SK-N-SH treated with all-trans-retinoic acid at 6 μM for 48 hours (cell line): ENCODE results near the gene BTBD19.

ENCODE experiments used
- BACH2 ChIP-seq: fragments of 250-450 bp; sonication (Bioruptor Pico); IDR thresholded peaks from 2 replicates; pipeline ENCODE4 v1.9.0; 2021; ENCODE audit warnings: mild to moderate bottlenecking, borderline replicate concordance
- CREB5 ChIP-seq: fragments of 250-450 bp; sonication (Bioruptor Pico); IDR thresholded peaks from 2 replicates; pipeline ENCODE4 v1.5.1; 2020; ENCODE audit warnings: low read depth, mild to moderate bottlenecking, moderate library complexity
- PATZ1 ChIP-seq: fragments of 250-450 bp; sonication (Bioruptor Pico); IDR thresholded peaks from 2 replicates; pipeline ENCODE4 v1.8.0; 2020; ENCODE audit warnings: mild to moderate bottlenecking, moderate library complexity, borderline replicate concordance
- PPARA ChIP-seq: fragments of 250-450 bp; sonication (Bioruptor Pico); IDR thresholded peaks from 2 replicates; pipeline ENCODE4 v1.5.0; 2020; ENCODE audit warnings: mild to moderate bottlenecking, borderline replicate concordance
- RARB ChIP-seq: fragments of 250-450 bp; sonication (Bioruptor Pico); IDR thresholded peaks from 2 replicates; pipeline ENCODE4 v1.8.0; 2021; ENCODE audit warnings: mild to moderate bottlenecking, moderate library complexity
- SNAI2 ChIP-seq: fragments of 250-450 bp; sonication (Bioruptor Pico); IDR thresholded peaks from 2 replicates; pipeline ENCODE4 v1.5.0; 2020; ENCODE audit warnings: mild to moderate bottlenecking, moderate library complexity
- TCF4 ChIP-seq: fragments of 250-450 bp; sonication (Bioruptor Pico); IDR thresholded peaks from 2 replicates; pipeline ENCODE4 v1.8.0; 2021; ENCODE audit warnings: mild to moderate bottlenecking, moderate library complexity, borderline replicate concordance
- ZFP3 ChIP-seq: fragments of 250-450 bp; sonication (Bioruptor Pico); IDR thresholded peaks from 2 replicates; pipeline ENCODE4 v1.5.0; 2020; ENCODE audit warnings: mild to moderate bottlenecking, moderate library complexity
- ZFP30 ChIP-seq: fragments of 450-650 bp; formaldehyde crosslinking; IDR thresholded peaks from 2 replicates; pipeline ENCODE4 v1.5.0; 2022; ENCODE audit warnings: mild to moderate bottlenecking, moderate library complexity
- TF ChIP-seq, protein P1 (sequence below): fragments of 250-450 bp; sonication (Bioruptor Pico); IDR thresholded peaks from 2 replicates; pipeline ENCODE4 v1.5.0; 2020; ENCODE audit warnings: mild to moderate bottlenecking, moderate library complexity

DNA sequence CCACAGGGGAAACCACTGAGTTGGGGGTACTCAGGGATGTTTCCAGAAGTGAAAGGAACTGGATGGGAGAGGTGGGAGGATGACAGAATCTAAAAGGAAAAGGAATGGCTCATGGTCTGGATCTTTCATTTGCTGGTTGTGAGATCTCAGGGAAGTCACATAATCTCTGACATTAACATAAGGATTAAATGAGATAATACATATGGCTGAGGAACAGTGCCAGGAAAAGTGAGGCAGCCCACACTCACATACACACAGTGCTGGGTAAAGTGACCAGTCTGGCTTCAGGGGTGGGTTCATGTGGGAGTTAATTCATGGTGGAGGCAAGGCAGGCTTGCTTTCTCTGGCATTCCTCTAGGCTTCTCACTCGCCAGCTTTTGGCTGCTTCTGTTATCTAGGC is 38.7 kb downstream of the BTBD19 start:
- no peak for TF ChIP-seq ZFP3 (CRISPR knock-in tag)
- no peak for TF ChIP-seq BACH2 (CRISPR knock-in tag)
- TF ChIP-seq PPARA (CRISPR knock-in tag) = no peak
- no peak for TF ChIP-seq SNAI2 (CRISPR knock-in tag)
- no peak for TF ChIP-seq PATZ1 (CRISPR knock-in tag)
- TF ChIP-seq CREB5 (CRISPR knock-in tag) = no peak
- no peak for TF ChIP-seq ZFP30
- no peak for TF ChIP-seq RARB
- TF ChIP-seq TCF4 (CRISPR knock-in tag) = no peak
- TF ChIP-seq, protein P1, sequence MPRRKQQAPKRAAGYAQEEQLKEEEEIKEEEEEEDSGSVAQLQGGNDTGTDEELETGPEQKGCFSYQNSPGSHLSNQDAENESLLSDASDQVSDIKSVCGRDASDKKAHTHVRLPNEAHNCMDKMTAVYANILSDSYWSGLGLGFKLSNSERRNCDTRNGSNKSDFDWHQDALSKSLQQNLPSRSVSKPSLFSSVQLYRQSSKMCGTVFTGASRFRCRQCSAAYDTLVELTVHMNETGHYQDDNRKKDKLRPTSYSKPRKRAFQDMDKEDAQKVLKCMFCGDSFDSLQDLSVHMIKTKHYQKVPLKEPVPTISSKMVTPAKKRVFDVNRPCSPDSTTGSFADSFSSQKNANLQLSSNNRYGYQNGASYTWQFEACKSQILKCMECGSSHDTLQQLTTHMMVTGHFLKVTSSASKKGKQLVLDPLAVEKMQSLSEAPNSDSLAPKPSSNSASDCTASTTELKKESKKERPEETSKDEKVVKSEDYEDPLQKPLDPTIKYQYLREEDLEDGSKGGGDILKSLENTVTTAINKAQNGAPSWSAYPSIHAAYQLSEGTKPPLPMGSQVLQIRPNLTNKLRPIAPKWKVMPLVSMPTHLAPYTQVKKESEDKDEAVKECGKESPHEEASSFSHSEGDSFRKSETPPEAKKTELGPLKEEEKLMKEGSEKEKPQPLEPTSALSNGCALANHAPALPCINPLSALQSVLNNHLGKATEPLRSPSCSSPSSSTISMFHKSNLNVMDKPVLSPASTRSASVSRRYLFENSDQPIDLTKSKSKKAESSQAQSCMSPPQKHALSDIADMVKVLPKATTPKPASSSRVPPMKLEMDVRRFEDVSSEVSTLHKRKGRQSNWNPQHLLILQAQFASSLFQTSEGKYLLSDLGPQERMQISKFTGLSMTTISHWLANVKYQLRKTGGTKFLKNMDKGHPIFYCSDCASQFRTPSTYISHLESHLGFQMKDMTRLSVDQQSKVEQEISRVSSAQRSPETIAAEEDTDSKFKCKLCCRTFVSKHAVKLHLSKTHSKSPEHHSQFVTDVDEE = no peak
